ENCODE data around the gene SMIM41. TPM values are rescaled to one million over a fixed set of nuclear protein-coding genes. Genes with fewer than 3 reads are reported as not detected.

SMIM41 gene
- total and polyA plus RNA-seq, 4 donors: 0.03 to 0.50 (median 0.24) TPM; not detected in 1

- 18% methylated on average over 5 of the region's 5 CpGs for WGBS
- TF ChIP-seq RXRA (IDR thresholded peaks at IDR 0.05) (no peak), CTCF (IDR thresholded peaks at IDR 0.05; ENCODE audit: low read depth, low read length, missing input control) (peak; percentile 56), GABPA (IDR thresholded peaks at IDR 0.05 in 1 of 2, conservative IDR thresholded peaks at IDR 0.05 in 1 of 2) (no peak), RAD21 (IDR thresholded peaks at IDR 0.05) (peak; percentile 67 to 81), ZBTB33 (IDR thresholded peaks at IDR 0.05) (no peak), EGR1 (IDR thresholded peaks at IDR 0.05; ENCODE audit: low read depth in 2 of 2) (no peak), HNF4G (IDR thresholded peaks at IDR 0.05) (no peak), HNF4A (conservative IDR thresholded peaks at IDR 0.05) (peak in 1 of 2 donors; percentile 9), FOXA1 (IDR thresholded peaks at IDR 0.05) (no peak), TAF1 (conservative IDR thresholded peaks at IDR 0.05) (no peak), ATF3 (IDR thresholded peaks at IDR 0.05) (no peak), REST (IDR thresholded peaks at IDR 0.05) (no peak)
- Histone ChIP-seq H3K4me3 (ENCODE audit: low read depth in 1 of 3, low read length in 3 of 3) (no peak overlapping the region), H3K36me3 (ENCODE audit: control insufficient read depth in 4 of 4, insufficient read depth in 3 of 4, low read depth in 1 of 4, low read length in 3 of 4) (no peaks in the 10 kb centered on the region), H3K9me3 (ENCODE audit: control insufficient read depth in 4 of 4, low read length in 3 of 4) (no peaks in the 10 kb centered on the region), H3K27me3 (ENCODE audit: control insufficient read depth in 4 of 4, insufficient read depth in 4 of 4, low read length in 3 of 4) (no peaks in the 10 kb centered on the region), H3K9ac (ENCODE audit: low read depth in 1 of 2, low read length in 2 of 2) (no peak overlapping the region), H3K4me1 (ENCODE audit: control insufficient read depth in 4 of 4, insufficient read depth in 4 of 4, low read length in 3 of 4) (no peaks in the 10 kb centered on the region), H3K27ac (ENCODE audit: low read depth in 1 of 2, low read length in 2 of 2) (no peak overlapping the region)
- DNase-seq (ENCODE audit: low spot score): no peak
These were observed 60.1 kb downstream of the SMIM41 start for GRCh38 chr12:52139579-52140062.

GRCh38 chr12:52141306-52141705 is 61.8 kb downstream of the SMIM41 start:
- no peak for DNase-seq (ENCODE audit: low spot score)
- Histone ChIP-seq H3K27me3 (ENCODE audit: control insufficient read depth in 4 of 4, insufficient read depth in 4 of 4, low read length in 3 of 4) (no peaks in the 10 kb centered on the region), H3K27ac (ENCODE audit: low read depth in 1 of 2, low read length in 2 of 2) (no peak overlapping the region), H3K4me3 (ENCODE audit: low read depth in 1 of 3, low read length in 3 of 3) (no peak overlapping the region), H3K9ac (ENCODE audit: low read depth in 1 of 2, low read length in 2 of 2) (no peak overlapping the region), H3K36me3 (ENCODE audit: control insufficient read depth in 4 of 4, insufficient read depth in 3 of 4, low read depth in 1 of 4, low read length in 3 of 4) (no peaks in the 10 kb centered on the region), H3K4me1 (ENCODE audit: control insufficient read depth in 4 of 4, insufficient read depth in 4 of 4, low read length in 3 of 4) (no peaks in the 10 kb centered on the region), H3K9me3 (ENCODE audit: control insufficient read depth in 4 of 4, low read length in 3 of 4) (no peaks in the 10 kb centered on the region)
- TF ChIP-seq RXRA (IDR thresholded peaks at IDR 0.05) (no peak), TAF1 (conservative IDR thresholded peaks at IDR 0.05) (no peak), RAD21 (IDR thresholded peaks at IDR 0.05) (no peak), REST (IDR thresholded peaks at IDR 0.05) (no peak), GABPA (IDR thresholded peaks at IDR 0.05 in 1 of 2, conservative IDR thresholded peaks at IDR 0.05 in 1 of 2) (no peak), ZBTB33 (IDR thresholded peaks at IDR 0.05) (no peak), ATF3 (IDR thresholded peaks at IDR 0.05) (no peak), FOXA2 (IDR thresholded peaks at IDR 0.05) (no peak)
- TF ChIP-seq, protein P1, sequence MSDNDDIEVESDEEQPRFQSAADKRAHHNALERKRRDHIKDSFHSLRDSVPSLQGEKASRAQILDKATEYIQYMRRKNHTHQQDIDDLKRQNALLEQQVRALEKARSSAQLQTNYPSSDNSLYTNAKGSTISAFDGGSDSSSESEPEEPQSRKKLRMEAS (IDR thresholded peaks at IDR 0.05): no peak
- 91% methylated on average over 4 of the region's 4 CpGs for WGBS
